HEK293T (cell line): ENCODE results near the gene MLLT10.

Experiments
- CTCF ChIA-PET: fragments of 350-600 bp; formaldehyde crosslinking; extraction: SDS; loops from one replicate; lab custom pipeline; 2021; ENCODE audit warnings: antibody characterized with exemption, inconsistent platforms; lab: Yijun Ruan, JAX
- POLR2A ChIA-PET: fragments of 350-600 bp; formaldehyde crosslinking; extraction: SDS; loops from one replicate; lab custom pipeline; 2020; ENCODE audit warnings: antibody characterized with exemption, inconsistent platforms; lab: Yijun Ruan, JAX
- DNase-seq: peaks from one replicate; pipeline ENCODE4 v3.0.0; 2012; ENCODE audit warnings: mixed read lengths; ENCODE audit errors: extremely low spot score
- ARNT ChIP-seq: fragments of 450-650 bp; IDR thresholded peaks from 2 replicates; pipeline ENCODE4 v1.6.1; 2017; ENCODE audit warnings: mild to moderate bottlenecking
- BHLHE40 ChIP-seq: fragments of 450-650 bp; IDR thresholded peaks from 2 replicates; pipeline ENCODE4 v1.6.1; 2016; ENCODE audit warnings: mild to moderate bottlenecking, moderate library complexity, borderline replicate concordance
- CTBP1 ChIP-seq: fragments of 450-650 bp; IDR thresholded peaks from 2 replicates; pipeline ENCODE4 v1.6.1; 2016; ENCODE audit warnings: borderline replicate concordance
- ELF4 ChIP-seq: fragments of 450-650 bp; IDR thresholded peaks from 2 replicates; pipeline ENCODE4 v1.6.1; 2017; ENCODE audit warnings: antibody characterized with exemption
- FOXA1 ChIP-seq: fragments of 450-650 bp; IDR thresholded peaks from 2 replicates; pipeline ENCODE4 v1.6.1; 2016; ENCODE audit warnings: mild to moderate bottlenecking
- FOXK2 ChIP-seq: fragments of 450-650 bp; IDR thresholded peaks from 2 replicates; pipeline ENCODE4 v1.6.1; 2016; ENCODE audit warnings: mild to moderate bottlenecking
- FOXM1 ChIP-seq: fragments of 450-650 bp; IDR thresholded peaks from 2 replicates; pipeline ENCODE4 v1.6.1; 2017; ENCODE audit warnings: mild to moderate bottlenecking, borderline replicate concordance
- HDGF ChIP-seq: fragments of 450-650 bp; IDR thresholded peaks from 2 replicates; pipeline ENCODE4 v1.6.1; 2017; ENCODE audit warnings: antibody characterized with exemption, borderline replicate concordance
- L3MBTL2 ChIP-seq: fragments of 450-650 bp; conservative IDR thresholded peaks from 2 replicates; pipeline ENCODE4 v1.6.1; 2016; ENCODE audit warnings: mild to moderate bottlenecking
- LEF1 ChIP-seq: fragments of 450-650 bp; IDR thresholded peaks from 2 replicates; pipeline ENCODE4 v1.6.1; 2017; ENCODE audit warnings: mild to moderate bottlenecking, borderline replicate concordance
- NFRKB ChIP-seq: fragments of 450-650 bp; IDR thresholded peaks from 2 replicates; pipeline ENCODE4 v1.6.1; 2016; ENCODE audit warnings: mild to moderate bottlenecking, moderate library complexity
- SP1 ChIP-seq: fragments of 450-650 bp; IDR thresholded peaks from 2 replicates; pipeline ENCODE4 v1.6.1; 2017
- SUZ12 ChIP-seq: fragments of 450-650 bp; IDR thresholded peaks from 2 replicates; pipeline ENCODE4 v1.6.1; 2016; ENCODE audit warnings: mild to moderate bottlenecking
- TARDBP ChIP-seq: fragments of 450-650 bp; IDR thresholded peaks from 2 replicates; pipeline ENCODE4 v1.6.1; 2016
- ZNF384 ChIP-seq: fragments of 450-650 bp; IDR thresholded peaks from 2 replicates; pipeline ENCODE4 v1.6.1; 2016
- TF ChIP-seq, protein P1 (sequence below): fragments of 450-650 bp; IDR thresholded peaks from 2 replicates; pipeline ENCODE4 v1.6.1; 2016

The MLLT10 gene

GRCh38 chr10:21520949-21521348 is 13.1 kb upstream of the MLLT10 start:
- ChIA-PET CTCF (no interaction called here), POLR2A (interaction anchor here (3.5 kb wide), 1 partner anchor 25 kb away, joined by 22 read pairs; no protein-coding TSS in a partner anchor)
- TF ChIP-seq NFRKB (no peak), CTBP1 (no peak), SP1 (no peak), ARNT (no peak), ZNF384 (no peak), HDGF (no peak)
- TF ChIP-seq, protein P1, sequence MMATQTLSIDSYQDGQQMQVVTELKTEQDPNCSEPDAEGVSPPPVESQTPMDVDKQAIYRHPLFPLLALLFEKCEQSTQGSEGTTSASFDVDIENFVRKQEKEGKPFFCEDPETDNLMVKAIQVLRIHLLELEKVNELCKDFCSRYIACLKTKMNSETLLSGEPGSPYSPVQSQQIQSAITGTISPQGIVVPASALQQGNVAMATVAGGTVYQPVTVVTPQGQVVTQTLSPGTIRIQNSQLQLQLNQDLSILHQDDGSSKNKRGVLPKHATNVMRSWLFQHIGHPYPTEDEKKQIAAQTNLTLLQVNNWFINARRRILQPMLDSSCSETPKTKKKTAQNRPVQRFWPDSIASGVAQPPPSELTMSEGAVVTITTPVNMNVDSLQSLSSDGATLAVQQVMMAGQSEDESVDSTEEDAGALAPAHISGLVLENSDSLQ = no peak
- DNase-seq = no peak

- no peak for DNase-seq
- ChIA-PET POLR2A (interaction anchor here (0.8 to 3.5 kb wide), 2 partner anchors 11 to 26 kb away, joined by 4 to 22 read pairs; partner anchors contain the start of gene MLLT10), CTCF (no interaction called here)
- TF ChIP-seq L3MBTL2 (no peak), FOXA1 (no peak), CTBP1 (no peak), ARNT (no peak), ZNF384 (no peak), BHLHE40 (no peak), NFRKB (no peak), FOXK2 (no peak), FOXM1 (no peak), ELF4 (no peak), TARDBP (no peak)
- TF ChIP-seq, protein P1 = no peak
Measured at GRCh38 chr10:21521751-21522533, 12.1 kb upstream of the MLLT10 start.

DNA sequence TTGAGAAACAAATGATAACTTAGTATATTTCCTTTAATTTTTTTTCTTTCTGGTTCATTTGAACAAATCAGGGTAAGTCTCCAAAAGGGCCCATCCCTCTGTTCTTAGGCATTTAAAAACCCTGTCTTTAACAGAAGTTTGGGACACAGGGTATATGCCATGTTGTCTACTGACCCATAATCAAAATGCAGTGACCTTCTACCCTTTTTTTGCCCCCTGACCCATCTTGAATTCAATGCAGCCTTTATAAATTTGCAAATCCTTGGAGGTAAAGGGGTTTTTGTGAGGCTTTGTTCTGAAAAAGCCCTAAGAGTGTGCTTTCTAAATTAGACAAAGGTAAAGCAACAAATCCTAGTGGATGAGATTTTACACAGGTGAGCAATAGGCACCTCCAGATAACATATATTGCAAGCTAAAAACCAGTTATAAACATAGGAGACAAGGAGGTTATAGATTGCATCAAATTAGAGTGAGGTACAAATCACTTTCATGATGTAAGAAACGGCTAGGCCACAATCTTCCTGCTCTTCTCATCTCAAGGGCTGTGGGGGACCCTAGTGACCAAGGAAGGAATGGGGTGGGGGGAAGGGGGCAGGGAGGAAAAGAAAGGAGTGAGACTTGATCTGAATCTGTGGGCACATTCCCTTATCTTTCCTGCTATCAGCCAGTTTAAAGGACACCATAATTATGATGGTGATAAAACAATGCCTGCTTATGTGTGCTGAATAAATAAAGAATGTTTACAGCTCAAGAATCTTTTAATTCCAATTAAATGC is 11.2 kb upstream of the MLLT10 start:
- POLR2A ChIA-PET = interaction anchor here (3.5 kb wide), 1 partner anchor 27 kb away, joined by 22 read pairs; no protein-coding TSS in a partner anchor
- CTCF ChIA-PET = no interaction called here
- TF ChIP-seq SUZ12 (no peak), FOXA1 (no peak), ZNF384 (no peak), L3MBTL2 (no peak), CTBP1 (no peak), LEF1 (no peak), TARDBP (no peak), BHLHE40 (no peak), ELF4 (no peak), ARNT (no peak), NFRKB (no peak), FOXK2 (no peak), SP1 (no peak)
- TF ChIP-seq, protein P1 = no peak
- DNase-seq = no peak

DNA sequence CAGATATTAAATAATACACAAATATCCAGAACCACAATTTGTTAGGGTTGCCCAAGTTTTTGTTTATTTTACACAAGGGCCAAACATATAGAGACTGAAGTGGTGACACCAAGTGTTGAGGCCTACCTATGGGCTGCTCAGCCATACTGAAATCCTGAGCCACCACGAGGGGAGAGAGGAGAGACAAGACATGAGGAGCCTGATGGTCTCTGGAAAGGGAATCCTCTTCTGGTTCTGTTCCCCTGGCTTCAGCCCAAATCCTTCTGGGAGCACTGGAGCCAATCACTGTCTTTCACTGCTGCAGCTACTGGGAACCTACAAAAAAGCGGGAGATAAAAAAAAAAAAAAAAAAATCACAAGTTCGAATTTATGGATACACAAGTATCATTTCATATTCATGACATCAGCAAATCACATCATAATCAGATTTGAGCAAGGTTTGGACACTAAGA is 10.4 kb upstream of the MLLT10 start:
- CTCF ChIA-PET = interaction anchor here (1.0 kb wide), 1 partner anchor 15 kb away, joined by 4 read pairs; no protein-coding TSS in a partner anchor

GRCh38 chr10:21524131-21524525 is 9.9 kb upstream of the MLLT10 start:
- ChIA-PET CTCF (interaction anchor here (0.6 to 1.0 kb wide), 3 partner anchors 15 to 27 kb away, joined by 3 to 4 read pairs (median 3); no protein-coding TSS in a partner anchor), POLR2A (interaction anchor here (0.9 to 1.2 kb wide), 4 partner anchors 8 to 246 kb away, joined by 3 to 8 read pairs (median 6); no protein-coding TSS in a partner anchor)
- no peak for DNase-seq
- TF ChIP-seq SUZ12 = no peak

More for the DNA sequence above, 10.4 kb upstream of the MLLT10 start:
- POLR2A ChIA-PET = interaction anchor here (1.2 kb wide), 1 partner anchor 245 kb away, joined by 3 read pairs; no protein-coding TSS in a partner anchor
- DNase-seq = no peak
- peak; percentile 74; the same call in 1 of the 2 replicates for TF ChIP-seq ZNF384
- TF ChIP-seq TARDBP = no peak
- TF ChIP-seq, protein P1 = no peak
- TF ChIP-seq L3MBTL2 = peak; percentile 87
- no peak for TF ChIP-seq ELF4
- no peak for TF ChIP-seq CTBP1
- TF ChIP-seq NFRKB = no peak
